ENCODE measurements around the gene KXD1. TPM values are rescaled to one million over a fixed set of nuclear protein-coding genes. Genes with fewer than 3 reads are reported as not detected.

Gene KXD1
- total RNA-seq, 4 donors from 2014 or later: 97.2 to 145 (median 120) TPM

DNA sequence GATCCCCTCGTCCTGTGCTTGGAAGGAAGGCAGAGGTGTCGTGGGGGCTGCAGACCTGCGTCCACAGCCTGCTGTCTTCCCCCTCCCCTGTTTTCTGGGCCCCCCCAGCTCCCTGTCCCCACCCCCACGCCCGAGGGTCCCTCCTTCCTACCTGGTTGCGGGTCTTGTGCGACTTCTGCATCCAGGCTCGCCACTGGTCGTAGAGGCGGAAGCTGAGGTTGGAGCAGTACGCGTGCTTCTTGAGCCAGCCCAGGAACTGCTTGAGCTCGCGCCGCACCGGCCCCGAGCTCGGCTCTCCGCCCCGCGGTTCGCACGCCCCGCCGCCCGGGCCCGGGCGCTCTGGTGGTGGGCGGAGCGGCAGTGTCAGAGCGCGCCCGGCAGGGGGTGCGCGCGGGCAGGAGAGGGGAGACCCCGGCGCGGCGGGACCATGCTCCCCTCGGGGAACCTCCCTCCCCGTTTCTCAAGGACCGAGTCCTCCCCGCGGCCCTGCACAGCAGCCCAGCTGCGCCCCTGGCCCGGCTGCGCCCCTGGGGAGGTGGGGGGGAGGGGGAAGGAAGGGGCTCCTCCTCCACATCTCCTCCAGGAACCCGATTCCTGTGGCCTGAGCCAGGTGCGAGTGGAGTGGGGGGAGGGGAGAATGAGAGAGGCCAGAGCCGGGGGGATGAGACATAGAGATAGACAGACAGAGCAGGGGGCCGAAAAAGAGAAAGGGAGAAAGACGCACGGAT, 36.6 kb downstream of the KXD1 start:
- TF ChIP-seq, protein P1, sequence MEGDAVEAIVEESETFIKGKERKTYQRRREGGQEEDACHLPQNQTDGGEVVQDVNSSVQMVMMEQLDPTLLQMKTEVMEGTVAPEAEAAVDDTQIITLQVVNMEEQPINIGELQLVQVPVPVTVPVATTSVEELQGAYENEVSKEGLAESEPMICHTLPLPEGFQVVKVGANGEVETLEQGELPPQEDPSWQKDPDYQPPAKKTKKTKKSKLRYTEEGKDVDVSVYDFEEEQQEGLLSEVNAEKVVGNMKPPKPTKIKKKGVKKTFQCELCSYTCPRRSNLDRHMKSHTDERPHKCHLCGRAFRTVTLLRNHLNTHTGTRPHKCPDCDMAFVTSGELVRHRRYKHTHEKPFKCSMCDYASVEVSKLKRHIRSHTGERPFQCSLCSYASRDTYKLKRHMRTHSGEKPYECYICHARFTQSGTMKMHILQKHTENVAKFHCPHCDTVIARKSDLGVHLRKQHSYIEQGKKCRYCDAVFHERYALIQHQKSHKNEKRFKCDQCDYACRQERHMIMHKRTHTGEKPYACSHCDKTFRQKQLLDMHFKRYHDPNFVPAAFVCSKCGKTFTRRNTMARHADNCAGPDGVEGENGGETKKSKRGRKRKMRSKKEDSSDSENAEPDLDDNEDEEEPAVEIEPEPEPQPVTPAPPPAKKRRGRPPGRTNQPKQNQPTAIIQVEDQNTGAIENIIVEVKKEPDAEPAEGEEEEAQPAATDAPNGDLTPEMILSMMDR (IDR thresholded peaks at IDR 0.05; ENCODE audit: low read depth): no peak

DNA sequence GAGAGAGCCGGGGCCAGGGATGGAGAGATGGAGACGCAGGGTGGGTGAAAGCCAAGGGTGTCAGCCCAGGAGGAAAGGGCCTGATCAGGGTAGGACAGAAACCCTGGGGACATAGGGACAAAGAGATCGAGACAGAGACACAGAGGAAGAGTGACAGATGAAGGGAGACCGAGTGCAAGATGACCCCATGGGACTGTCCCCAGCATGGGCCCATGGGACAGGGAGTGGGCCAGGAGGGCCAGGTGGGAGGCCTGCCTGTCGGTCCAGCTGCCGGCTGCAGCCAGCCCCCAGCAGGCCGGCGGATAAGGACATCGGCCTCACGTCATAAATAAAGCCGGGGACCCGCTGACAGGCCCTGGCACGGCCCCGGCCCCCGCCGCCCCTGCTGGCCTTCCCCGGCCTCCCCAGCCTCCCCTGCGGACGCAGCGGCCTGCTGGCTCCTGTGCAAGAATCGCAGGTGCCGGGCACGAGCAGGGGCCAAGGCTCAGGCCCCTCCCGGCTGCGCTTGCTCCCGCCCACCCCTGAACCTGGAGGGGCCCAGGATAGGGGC, 37.2 kb downstream of the KXD1 start:
- TF ChIP-seq, protein P1 (IDR thresholded peaks at IDR 0.05; ENCODE audit: low read depth): no peak

DNA sequence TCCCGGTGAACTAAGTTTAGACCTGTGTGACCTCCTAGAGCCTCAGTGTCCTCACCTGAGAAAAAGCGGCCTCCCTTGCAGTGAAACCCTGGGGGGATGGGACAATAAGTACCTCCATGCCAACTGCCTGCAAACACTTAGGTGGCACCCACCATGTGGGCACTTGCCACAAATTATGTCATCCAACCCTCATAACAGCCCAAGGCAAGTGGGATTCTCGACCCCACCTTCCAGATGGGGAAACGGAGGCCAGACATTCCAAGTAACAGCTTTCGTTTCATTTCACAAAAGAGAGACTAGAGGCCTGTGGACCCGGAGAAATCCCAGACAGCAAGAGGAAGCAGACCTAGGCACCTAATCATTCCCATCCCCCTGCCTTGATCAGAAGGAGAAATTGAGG, 37.8 kb downstream of the KXD1 start:
- TF ChIP-seq, protein P1 (IDR thresholded peaks at IDR 0.05; ENCODE audit: low read depth): no peak

DNA sequence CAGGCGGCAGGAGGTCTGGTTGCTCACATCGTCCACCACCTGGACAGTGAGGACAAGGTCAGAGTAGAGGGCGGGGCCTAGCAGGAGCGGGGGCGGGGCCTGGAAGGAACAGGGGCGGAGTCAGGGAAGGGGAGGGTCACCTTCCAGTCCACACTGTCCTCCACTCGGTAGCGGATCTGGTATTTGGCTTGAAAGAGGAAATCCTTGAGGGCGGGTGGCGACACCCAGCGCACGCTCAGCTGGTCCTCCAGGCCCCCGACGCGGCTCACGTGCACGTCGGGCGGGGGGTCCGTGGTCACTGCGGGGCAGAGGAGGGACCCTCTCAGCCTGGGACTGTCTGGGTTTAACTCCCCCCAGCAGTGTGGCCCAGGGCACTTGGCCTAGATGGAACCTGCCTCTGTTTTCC, 39.1 kb downstream of the KXD1 start:
- TF ChIP-seq, protein P1 (IDR thresholded peaks at IDR 0.05; ENCODE audit: low read depth): no peak

DNA sequence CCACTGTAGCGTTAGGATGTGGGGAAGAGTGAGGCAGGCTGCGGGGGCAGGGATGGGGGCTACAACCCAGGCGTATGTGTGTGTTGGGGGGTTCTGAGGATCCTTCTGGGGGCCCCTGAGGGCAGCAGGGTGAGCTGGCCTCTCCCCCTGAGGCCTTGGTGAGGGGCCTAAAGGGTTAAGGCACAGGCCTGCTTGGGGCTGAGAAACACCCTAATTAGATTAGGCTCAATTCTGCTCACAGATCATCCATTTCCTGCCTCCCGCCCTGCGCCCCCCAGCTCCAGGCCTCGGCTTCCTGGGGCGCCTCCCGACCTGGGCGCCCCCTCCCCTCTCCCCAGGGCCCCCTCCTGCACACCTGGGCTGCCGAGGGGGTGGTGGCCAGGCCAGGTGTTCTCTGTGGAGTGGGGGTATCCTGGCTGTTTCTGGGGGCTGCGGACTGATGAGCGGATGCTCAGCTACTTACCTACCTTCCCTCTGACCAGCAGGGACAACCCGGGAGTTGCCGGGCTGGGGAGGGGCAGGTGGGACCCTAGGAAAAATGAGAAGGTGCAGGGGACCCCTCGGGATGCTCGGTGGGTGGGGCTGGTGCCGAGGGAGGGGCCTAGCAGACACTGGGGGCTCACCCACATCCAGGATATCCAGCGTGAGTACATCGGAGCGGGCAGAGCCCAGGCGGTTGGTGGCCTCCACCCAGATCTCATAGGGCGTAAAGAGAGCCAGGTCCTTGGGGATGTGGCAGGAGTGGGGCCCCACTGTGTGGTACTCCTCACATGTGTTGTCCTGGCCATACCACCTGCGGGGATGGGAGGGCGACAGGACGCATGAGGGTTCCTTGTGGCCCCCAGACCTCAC, 40.4 kb downstream of the KXD1 start:
- TF ChIP-seq, protein P1 (IDR thresholded peaks at IDR 0.05; ENCODE audit: low read depth): no peak

DNA sequence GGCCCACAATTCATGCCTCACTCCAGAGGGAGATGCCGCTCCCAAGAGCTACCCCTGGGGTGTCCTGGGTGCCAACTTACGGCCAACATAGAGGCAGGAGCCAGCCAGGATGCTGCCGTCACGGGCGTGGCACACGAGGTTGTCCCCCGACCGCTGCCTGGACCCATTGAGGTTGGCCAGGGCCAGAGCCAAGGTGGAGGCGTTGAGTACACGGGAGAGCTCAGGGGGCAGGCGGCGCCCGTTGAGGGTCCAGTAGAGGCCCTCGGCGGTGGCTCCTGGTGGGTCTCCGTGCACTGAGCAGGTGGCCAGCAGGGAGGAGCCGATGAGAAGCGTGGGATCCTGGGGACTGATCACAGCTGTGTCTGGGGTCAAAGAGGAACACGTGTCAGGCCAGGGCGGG, 41.8 kb downstream of the KXD1 start:
- TF ChIP-seq, protein P1 (IDR thresholded peaks at IDR 0.05; ENCODE audit: low read depth): no peak

DNA sequence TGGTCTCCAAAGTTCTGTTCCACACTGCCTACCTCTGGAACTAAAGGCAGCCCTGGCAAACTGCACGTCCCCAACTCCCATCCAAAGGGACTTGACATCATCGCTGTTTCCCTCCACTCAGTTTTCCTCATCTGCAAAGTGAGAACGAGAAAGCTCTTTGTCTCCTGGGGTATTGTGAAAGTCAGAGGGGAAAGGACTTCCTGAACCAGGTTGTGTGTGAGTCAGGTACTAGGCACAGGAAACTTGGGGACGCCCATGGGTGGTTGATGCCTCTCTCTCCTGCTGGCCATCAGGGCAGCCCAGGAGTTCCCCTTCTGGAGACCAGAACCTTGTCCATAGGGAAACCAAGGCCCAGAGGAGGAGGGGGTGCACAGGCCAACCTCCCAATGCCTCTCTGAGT, 44.2 kb downstream of the KXD1 start:
- TF ChIP-seq, protein P1 (IDR thresholded peaks at IDR 0.05; ENCODE audit: low read depth): no peak
